T-cell (primary cell): ENCODE data around the gene BAG5. TPM values are rescaled to one million over a fixed set of nuclear protein-coding genes. Genes with fewer than 3 reads are reported as not detected.
"Not testable (repeated sequence)": the region's sequence is repeated elsewhere in the genome, so short reads cannot be mapped to it uniquely, and the experiment has no call there.

Experiments
- ATAC-seq, 4 experiments: fragments of 200-7000 bp in 3 of 4; fragments of 150-1000 bp in 1 of 4; cut with Tn5 transposase; replicated peaks in 1 of 4; 1 replicate in 3 of 4; 2 replicates in 1 of 4; pipeline ENCODE4 v1.10.0; 2021; ENCODE audit warnings: moderate library complexity in 3 of 4, mild to moderate bottlenecking in 2 of 4, moderate number of reproducible peaks in 1 of 4
- CTCF ChIA-PET, 2 donors: fragments of 300-600 bp; sonication (Branson Sonifier 250); formaldehyde crosslinking; loops; one replicate each; lab custom pipeline; 2022; ENCODE audit warnings: antibody characterized with exemption in 2 of 2; lab: Charles Lee
- POLR2A ChIA-PET, 2 donors: fragments of 300-600 bp; sonication (Branson Sonifier 250); formaldehyde crosslinking; loops; one replicate each; lab custom pipeline; 2022; ENCODE audit warnings: antibody characterized with exemption in 2 of 2; lab: Charles Lee
- DNase-seq, 35 experiments: peaks; one replicate each; pipeline versions ENCODE4 v3.0.0 to v3.0.0-alpha.2; 2013 to 2023
- H3K27ac ChIP-seq: one replicate; pipeline ENCODE4 v1.5.1; 2013; ENCODE audit warnings: low read length
- H3K27me3 ChIP-seq, 2 experiments: replicated peaks in 1 of 2; 1 replicate in 1 of 2; 2 replicates in 1 of 2; pipeline versions ENCODE4 v1.6.1 to v1.7.0; 2013; ENCODE audit warnings: low read length in 1 of 2, mixed read lengths in 1 of 2; ENCODE audit not compliant: control insufficient read depth in 2 of 2, insufficient read depth in 2 of 2; ENCODE audit errors: extremely low read depth in 1 of 2
- H3K36me3 ChIP-seq, 2 donors: 1 replicate in 1 of 2; 2 replicates in 1 of 2; pipeline versions ENCODE4 v1.6.1 to v1.7.0; 2013; ENCODE audit warnings: low read length in 1 of 2; ENCODE audit not compliant: control insufficient read depth in 2 of 2, insufficient read depth in 1 of 2; ENCODE audit errors: extremely low read depth in 1 of 2
- H3K4me1 ChIP-seq, 2 experiments: 1 replicate in 1 of 2; 2 replicates in 1 of 2; pipeline versions ENCODE4 v1.6.1 to v1.7.0; 2013; ENCODE audit warnings: low read length in 2 of 2, mixed read lengths in 1 of 2; ENCODE audit not compliant: insufficient read depth in 2 of 2, control insufficient read depth in 1 of 2; ENCODE audit errors: extremely low read depth in 1 of 2
- H3K4me3 ChIP-seq, 2 donors: 1 replicate in 1 of 2; 2 replicates in 1 of 2; pipeline versions ENCODE4 v1.5.1 to v1.7.0; 2013; ENCODE audit warnings: mild to moderate bottlenecking in 2 of 2, low read length in 1 of 2, moderate library complexity in 1 of 2; ENCODE audit not compliant: control insufficient read depth in 1 of 2; ENCODE audit errors: extremely low read depth in 1 of 2
- H3K9me3 ChIP-seq: 2 replicates; pipeline ENCODE4 v1.7.0; 2013
- H3K27ac Mint-ChIP-seq, 2 donors: one replicate each; pipeline ENCODE4 v1.8.0; 2020 to 2021; ENCODE audit warnings: mild to moderate bottlenecking in 2 of 2, mixed read lengths in 2 of 2
- H3K27me3 Mint-ChIP-seq, 2 donors: one replicate each; pipeline ENCODE4 v1.8.0; 2021 to 2022; ENCODE audit warnings: mixed read lengths in 2 of 2
- H3K36me3 Mint-ChIP-seq: one replicate; pipeline ENCODE4 v1.8.0; 2021; ENCODE audit warnings: mixed read lengths
- H3K4me1 Mint-ChIP-seq, 3 donors: one replicate each; pipeline ENCODE4 v1.8.0; 2020 to 2022; ENCODE audit warnings: mixed read lengths in 3 of 3, mild to moderate bottlenecking in 1 of 3
- H3K4me3 Mint-ChIP-seq, 3 donors: one replicate each; pipeline ENCODE4 v1.8.0; 2020 to 2022; ENCODE audit warnings: mild to moderate bottlenecking in 3 of 3, mixed read lengths in 3 of 3, moderate library complexity in 3 of 3
- H3K9me3 Mint-ChIP-seq, 3 donors: one replicate each; pipeline ENCODE4 v1.8.0; 2020 to 2022; ENCODE audit warnings: mixed read lengths in 3 of 3
- WGBS: methylation state at CpG from one replicate; pipeline ENCODE4 v1.1.5; 2013; ENCODE audit warnings: missing lambda C conversion rate; ENCODE audit not compliant: insufficient coverage; 5-methylcytosine and 5-hydroxymethylcytosine counted together
- total RNA-seq, 35 experiments: library from RNA in 6 of 35; stranded (reverse) in 6 of 35; fragments of 120-200 nt in 1 of 35; gene quantifications; one replicate each; pipeline versions ENCODE4 v1.2.1 to v1.2.4 and lab custom pipeline; 2013 to 2026

BAG5 gene
- total RNA-seq, 5 donors from 2014 or later (not counting 1 experiment from before 2014, with no cell fraction given) = 28.2 to 36.3 (median 31.1) TPM

DNA sequence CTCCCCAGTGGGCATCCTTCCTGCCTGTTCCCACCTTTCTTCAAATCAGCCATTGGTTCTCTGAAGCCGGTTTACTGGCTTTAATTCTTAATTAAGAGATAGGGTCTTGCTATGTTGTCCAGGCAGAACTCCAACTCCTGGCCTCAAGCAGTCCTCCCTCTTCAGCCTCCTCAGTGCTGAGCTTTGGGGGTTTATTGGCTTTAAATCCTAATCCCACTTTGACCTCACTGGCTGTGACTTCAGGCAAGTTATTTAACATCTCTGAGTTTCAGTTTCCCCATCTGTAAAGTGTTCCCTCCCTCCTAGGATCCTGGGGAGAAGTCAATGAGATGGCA, 35.6 kb downstream of the BAG5 start:
- H3K36me3 Mint-ChIP-seq = no peaks in the 10 kb centered on the region

GRCh38 chr14:103526247-103526913, 36.1 kb downstream of the BAG5 start:
- H3K27ac ChIP-seq = no peak overlapping the region
- H3K4me3 ChIP-seq = no peak overlapping the region
- peaks cover 3 to 27% of the 10 kb centered on the region in 2 experiments for H3K27me3 ChIP-seq
- H3K4me1 ChIP-seq = peaks cover 15 to 55% of the 10 kb centered on the region in 2 experiments
- Mint-ChIP-seq H3K36me3 (no peaks in the 10 kb centered on the region), H3K27me3 (peaks cover 5 to 6% of the 10 kb centered on the region in 2 donors), H3K4me1 (peaks cover 33 to 44% (median 42%) of the 10 kb centered on the region in 3 donors), H3K27ac (no peak overlapping the region), H3K4me3 (no peak overlapping the region), H3K9me3 (no peaks in the 10 kb centered on the region)
- WGBS = 75% methylated on average over 7 of the region's 8 CpGs
- H3K9me3 ChIP-seq = no peaks in the 10 kb centered on the region
- no peak for DNase-seq
- ChIA-PET CTCF (no interaction called here), POLR2A (no interaction called here)
- peaks cover 0 to 2% of the 10 kb centered on the region in 2 donors for H3K36me3 ChIP-seq
- no peak for ATAC-seq

More for the DNA sequence above, 35.6 kb downstream of the BAG5 start:
- H3K4me1 Mint-ChIP-seq = peaks cover 36 to 49% (median 45%) of the 10 kb centered on the region in 3 donors
- Histone ChIP-seq H3K27me3 (peaks cover 3 to 24% of the 10 kb centered on the region in 2 experiments), H3K9me3 (no peaks in the 10 kb centered on the region), H3K27ac (no peak overlapping the region), H3K36me3 (peaks cover 0 to 2% of the 10 kb centered on the region in 2 donors), H3K4me1 (peaks cover 15 to 56% of the 10 kb centered on the region in 2 experiments), H3K4me3 (no peak overlapping the region)
- ChIA-PET POLR2A (no interaction called here), CTCF (no interaction called here)
- ATAC-seq (no peak), DNase-seq (no peak)
- H3K27me3 Mint-ChIP-seq = peaks cover 5 to 6% of the 10 kb centered on the region in 2 donors
- H3K27ac Mint-ChIP-seq = peak overlapping the region in 1 of 2 donors; percentile 65
- no peaks in the 10 kb centered on the region for H3K9me3 Mint-ChIP-seq
- H3K4me3 Mint-ChIP-seq = peak overlapping the region; percentile 55 to 93 (median 89)
- WGBS = no CpG with 5 or more reads among the region's 1 CpG

DNA sequence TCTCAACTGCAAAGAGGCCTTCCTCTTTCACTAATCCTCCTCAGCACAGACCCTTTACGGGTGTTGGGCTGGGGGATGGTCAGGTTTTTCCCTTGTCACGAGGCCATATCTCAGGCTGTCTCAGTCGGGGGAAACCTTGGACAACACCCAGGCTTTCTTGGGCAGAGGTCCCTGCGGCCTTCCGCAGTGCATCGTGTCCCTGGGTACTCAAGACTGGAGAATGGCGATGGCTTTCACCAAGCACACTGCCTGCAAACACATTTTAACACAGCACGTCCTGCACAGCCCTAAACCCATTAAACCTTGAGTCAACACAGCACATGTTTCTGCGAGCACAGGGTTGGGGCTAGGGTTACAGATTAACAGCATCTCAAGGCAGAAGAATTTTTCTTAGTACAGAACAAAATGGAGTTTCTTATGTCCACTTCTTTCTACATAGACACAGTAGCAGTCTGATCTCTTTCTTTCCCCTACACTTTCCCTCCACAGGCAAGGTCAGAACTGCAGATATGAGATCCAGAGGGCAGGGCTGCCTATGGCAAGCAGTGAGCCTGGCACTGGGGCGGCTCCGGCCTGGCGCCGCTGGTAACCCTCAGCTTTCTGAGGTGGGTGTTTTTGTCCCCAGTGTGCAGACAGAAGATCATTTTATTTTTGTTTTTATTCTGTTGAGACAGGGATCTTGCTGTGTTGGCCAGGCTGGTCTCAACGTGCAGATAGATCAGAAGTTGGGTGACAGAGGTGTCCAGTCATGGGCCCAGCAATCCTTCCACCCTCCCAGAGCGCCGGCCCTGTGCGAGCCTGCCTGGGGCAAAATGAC, 36.8 kb downstream of the BAG5 start:
- H3K9me3 Mint-ChIP-seq, H3K27ac ChIP-seq, CTCF ChIA-PET, DNase-seq, H3K4me3 ChIP-seq, POLR2A ChIA-PET, ATAC-seq, H3K36me3 Mint-ChIP-seq, H3K36me3 ChIP-seq, H3K4me3 Mint-ChIP-seq, H3K27me3 Mint-ChIP-seq, H3K9me3 ChIP-seq: not testable (repeated sequence)
- 88% methylated on average over 11 of the region's 17 CpGs for WGBS
- Mint-ChIP-seq H3K27ac (peak overlapping the region in 1 of 2 donors; percentile 44), H3K4me1 (peaks cover 28 to 37% (median 35%) of the 10 kb centered on the region in 3 donors)
- Histone ChIP-seq H3K4me1 (peaks cover 13 to 54% of the 10 kb centered on the region in 2 experiments), H3K27me3 (peaks cover 3 to 33% of the 10 kb centered on the region in 2 experiments)

GRCh38 chr14:103524002-103524935, 38.2 kb downstream of the BAG5 start:
- Histone ChIP-seq H3K27ac (no peak overlapping the region), H3K4me3 (no peak overlapping the region), H3K4me1 (peaks cover 2 to 54% of the 10 kb centered on the region in 2 experiments), H3K36me3 (no peaks in the 10 kb centered on the region), H3K9me3 (no peaks in the 10 kb centered on the region), H3K27me3 (peaks cover 3 to 46% of the 10 kb centered on the region in 2 experiments)
- Mint-ChIP-seq H3K27me3 (peaks cover 6 to 12% of the 10 kb centered on the region in 2 donors), H3K9me3 (no peaks in the 10 kb centered on the region), H3K27ac (no peak overlapping the region), H3K4me1 (peaks cover 17 to 28% (median 27%) of the 10 kb centered on the region in 3 donors), H3K36me3 (no peaks in the 10 kb centered on the region), H3K4me3 (peak overlapping the region; percentile 31 to 52 (median 51))
- 83% methylated on average over 9 of the region's 12 CpGs for WGBS
- POLR2A ChIA-PET = no interaction called here
- no peak for ATAC-seq
- DNase-seq = no peak
- CTCF ChIA-PET = no interaction called here

GRCh38 chr14:103523575-103523954, 38.9 kb downstream of the BAG5 start:
- ChIA-PET CTCF (no interaction called here), POLR2A (no interaction called here)
- H3K27ac ChIP-seq = no peak overlapping the region
- no peaks in the 10 kb centered on the region for H3K36me3 ChIP-seq
- Mint-ChIP-seq H3K9me3 (no peaks in the 10 kb centered on the region), H3K36me3 (no peaks in the 10 kb centered on the region), H3K27me3 (peaks cover 6 to 12% of the 10 kb centered on the region in 2 donors), H3K27ac (no peak overlapping the region), H3K4me1 (peaks cover 19 to 31% (median 27%) of the 10 kb centered on the region in 3 donors), H3K4me3 (peak overlapping the region; percentile 31 to 52 (median 51))
- peaks cover 3 to 53% of the 10 kb centered on the region in 2 experiments for H3K27me3 ChIP-seq
- peaks cover 2 to 56% of the 10 kb centered on the region in 2 experiments for H3K4me1 ChIP-seq
- ATAC-seq (no peak), DNase-seq (no peak)
- 80% methylated on average over 9 of the region's 10 CpGs for WGBS
- H3K9me3 ChIP-seq = no peaks in the 10 kb centered on the region
- no peak overlapping the region for H3K4me3 ChIP-seq
